ENCODE data around the gene DAD1. TPM values are rescaled to one million over a fixed set of nuclear protein-coding genes. Genes with fewer than 3 reads are reported as not detected.
"Not testable (repeated sequence)": the region's sequence is repeated elsewhere in the genome, so short reads cannot be mapped to it uniquely, and the experiment has no call there.

The DAD1 gene
- total RNA-seq, 1 donor from 2014 or later, result 172 TPM

DNA sequence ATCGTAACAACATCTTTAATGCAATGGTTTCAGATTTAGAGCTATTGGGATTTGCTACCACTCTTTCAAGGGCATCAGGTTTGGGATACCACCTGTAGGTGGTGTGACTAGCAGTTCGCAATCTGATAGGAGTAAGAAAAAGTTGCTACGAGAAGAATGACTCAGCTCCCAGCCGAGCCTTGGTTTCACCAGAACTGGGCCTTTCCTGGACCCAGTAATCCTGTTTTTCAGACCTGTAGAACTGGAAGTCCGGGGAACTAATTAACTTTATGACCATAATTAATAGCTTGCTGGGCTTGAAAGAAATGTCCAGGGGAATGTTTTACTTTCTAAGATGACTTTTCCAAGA is 9.8 kb upstream of the DAD1 start:
- peak; percentile 76 for DNase-seq (ENCODE audit: low spot score)

DNA sequence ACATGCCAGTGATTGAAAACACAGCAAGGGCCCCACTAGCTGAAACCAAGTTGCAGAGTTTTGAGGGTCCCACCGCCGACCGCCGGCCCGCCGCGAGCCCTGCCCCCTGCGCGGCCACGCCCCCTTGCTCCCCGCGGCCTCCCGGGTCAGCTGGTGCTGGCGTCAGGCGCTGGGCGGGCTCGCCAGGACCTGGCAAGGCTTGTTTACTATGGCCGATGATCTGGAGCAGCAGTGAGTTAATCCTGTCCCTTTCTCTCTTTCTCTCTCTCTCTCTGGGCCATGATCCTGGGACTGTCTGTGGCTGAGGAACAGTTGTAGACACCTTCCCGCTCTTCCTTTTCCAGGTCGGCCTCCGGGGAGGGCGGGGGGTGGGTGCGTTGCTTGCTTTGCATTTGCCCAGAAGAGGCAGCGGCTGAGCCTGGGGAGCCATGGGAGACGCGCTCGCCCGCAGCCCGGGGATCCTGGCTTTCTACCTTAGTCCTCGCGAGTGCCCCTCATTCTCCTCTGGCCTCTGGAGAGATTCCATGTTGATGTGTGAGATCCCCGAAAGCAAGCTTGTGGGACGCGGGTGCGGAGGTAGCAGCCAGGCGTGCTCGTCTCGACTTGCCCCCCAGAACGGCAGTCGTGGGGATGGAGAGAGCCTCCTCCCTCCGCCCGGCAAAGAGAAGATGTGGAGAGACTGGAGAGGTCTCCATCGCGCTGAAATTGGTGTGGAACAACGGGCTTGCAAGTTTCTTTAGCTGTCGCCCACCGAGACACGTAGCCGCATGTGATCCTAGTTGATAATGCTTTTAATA is 9.3 kb upstream of the DAD1 start, which contains the start of gene ABHD4:
TSS of gene ABHD4 (plus strand) at position 202 of the 797 bp plus-strand sequence. CDS start at position 209, 7 bp downstream.
- DNase-seq (ENCODE audit: low spot score), result peak; percentile 86

DNA sequence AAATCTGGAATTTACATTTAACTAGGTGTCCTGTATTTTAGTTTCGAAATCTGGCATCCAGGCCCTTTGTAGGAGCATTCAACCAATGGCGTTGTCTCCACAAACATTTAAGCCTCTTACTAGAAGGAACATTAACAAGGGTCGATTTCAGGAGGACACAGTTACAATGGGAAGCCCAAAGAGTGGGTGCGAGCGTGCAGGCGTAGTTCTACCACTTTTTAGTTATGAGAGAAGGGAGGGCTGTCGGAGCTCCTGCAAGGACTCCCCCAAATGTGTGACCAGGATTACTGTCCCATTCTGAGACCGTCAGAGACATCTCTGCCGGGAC is 8.7 kb upstream of the DAD1 start:
- no peak for DNase-seq (ENCODE audit: low spot score)

DNA sequence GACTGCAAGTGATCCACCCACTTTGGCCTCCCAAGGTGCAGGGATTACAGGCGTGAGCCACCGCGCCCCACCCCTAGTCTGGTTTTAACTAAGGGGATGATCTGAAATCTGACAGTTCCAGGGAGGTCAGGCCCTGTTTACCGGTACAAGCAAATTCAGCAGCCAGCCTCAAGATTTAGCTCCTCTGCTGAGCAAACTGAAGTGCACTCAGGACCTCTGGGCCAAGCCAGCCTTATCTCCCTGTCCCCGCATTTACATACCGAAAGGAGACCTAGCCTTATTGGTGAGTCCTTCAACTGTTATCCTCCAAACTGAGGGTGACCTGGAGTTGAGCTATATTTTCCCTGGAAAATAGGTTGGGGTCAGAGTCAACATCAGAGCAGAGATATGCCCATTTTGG is 8.2 kb upstream of the DAD1 start:
- no peak for DNase-seq (ENCODE audit: low spot score)

DNA sequence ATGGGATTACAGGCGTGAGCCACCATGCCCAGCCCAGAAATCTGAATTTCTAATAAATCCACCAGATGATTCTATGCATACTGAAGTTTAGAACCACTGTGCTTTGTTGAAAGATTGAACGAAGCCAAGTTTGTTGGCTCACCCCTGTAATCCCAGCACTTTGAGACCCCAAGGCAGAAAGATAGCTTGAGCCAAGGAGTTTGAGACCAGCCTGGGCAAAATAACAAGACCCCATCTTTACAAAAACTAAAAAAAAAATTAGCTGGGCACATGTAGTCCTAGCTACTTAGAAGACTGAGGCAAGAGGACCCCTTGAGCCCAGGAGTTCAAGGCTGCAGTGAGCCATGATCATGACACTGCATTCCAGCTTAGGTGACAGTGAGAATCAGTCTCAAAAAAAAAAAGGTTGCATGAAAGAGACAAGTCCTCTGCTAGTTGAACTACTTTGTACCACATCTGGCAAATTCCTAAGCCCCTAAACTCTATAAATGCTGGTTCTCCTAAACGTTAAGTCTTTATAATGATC is 7.4 kb upstream of the DAD1 start:
- no peak for DNase-seq (ENCODE audit: low spot score)

DNA sequence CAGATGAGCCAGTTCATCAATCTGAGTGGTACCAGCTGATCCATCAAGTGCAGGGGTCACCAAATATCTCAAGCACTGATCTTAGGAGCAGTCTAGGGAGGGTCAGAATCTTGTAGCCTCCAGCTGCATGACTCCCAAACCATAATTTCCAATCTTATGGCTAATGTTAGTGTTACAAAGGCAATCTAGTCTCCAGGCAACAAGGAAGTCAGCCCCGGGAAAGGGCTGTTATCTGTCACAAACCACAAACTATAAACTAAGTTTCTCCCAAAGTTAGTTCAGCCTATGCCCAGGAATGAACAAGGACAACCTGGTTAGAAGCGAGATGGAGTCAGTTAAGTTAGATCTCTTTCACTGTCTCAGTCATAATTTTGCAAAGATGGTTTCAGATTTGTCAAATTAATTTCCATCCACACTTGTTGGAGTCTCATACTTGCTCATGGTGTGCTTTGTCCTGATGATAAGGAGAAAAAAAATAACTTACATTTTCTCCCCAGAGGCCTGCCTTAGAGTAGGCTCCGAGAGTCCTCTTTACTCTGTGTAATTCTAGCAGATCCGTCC is 5.2 kb upstream of the DAD1 start:
- no peak for DNase-seq (ENCODE audit: low spot score)

DNA sequence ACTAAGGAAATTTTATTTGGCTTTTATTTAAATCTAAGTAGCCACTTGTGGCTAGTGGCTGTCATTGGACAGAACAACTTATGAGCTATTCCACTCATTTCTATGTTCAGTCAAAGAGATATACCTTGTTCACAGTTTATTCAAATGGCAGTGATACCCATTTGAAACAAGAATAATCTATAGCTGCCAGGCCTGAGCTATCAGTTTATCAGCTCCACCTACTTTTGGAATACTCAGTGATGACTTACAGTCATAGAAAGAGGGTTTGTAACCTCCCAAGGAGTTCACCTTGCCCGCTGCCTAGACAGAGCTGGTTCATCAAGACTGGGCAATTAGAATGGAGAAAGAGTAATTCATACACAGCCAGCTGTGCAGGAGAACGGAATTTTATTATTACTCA is 4.6 kb upstream of the DAD1 start:
- no peak for DNase-seq (ENCODE audit: low spot score)

DNA sequence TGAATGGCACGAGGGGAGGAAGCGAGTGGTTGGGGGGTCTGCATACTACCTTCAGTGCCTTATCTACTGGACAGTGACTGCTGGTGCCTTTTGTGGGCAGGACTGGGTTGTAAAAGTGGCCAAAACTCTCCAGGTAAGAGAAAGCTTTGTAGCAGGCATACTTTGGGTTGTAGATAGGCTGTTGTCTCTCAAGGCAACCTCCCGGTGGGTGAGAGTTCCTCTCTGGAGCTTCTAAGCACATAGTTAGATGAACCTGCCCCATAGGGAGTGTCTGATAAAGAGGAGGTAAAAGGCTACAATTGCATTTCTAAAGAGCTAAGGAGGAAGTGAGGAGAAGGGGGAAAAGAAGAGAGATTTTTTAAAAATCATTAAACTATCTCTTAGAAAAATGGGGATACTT is 4.2 kb upstream of the DAD1 start:
- no peak for DNase-seq (ENCODE audit: low spot score)

DNA sequence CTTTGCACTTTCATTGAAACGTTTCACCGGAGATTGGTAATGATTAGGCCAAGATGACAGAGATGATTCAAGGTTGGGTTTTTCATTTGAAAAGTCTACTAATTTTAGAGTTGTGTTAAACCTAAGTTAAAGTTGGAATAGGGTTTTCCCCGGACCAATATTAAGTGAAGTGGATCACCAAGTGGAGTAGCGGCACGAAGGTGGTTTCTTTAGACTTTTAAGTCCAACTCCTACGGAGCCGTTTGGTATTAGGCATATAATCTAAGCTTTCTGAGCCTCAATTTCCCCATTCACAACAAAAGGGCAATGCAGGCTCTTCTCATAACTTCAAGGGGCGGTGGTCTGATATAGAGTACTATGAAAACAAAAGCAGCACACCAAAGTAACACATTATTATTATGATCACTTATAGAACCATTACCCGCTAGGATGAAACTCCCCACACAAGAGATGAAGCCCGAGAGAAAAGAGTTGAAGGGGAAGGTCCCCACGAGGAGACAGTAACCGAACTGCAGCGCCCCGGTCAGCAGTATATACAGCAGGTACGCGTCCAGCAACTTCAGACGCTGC is 413 bp downstream of the DAD1 start:
- DNase-seq (ENCODE audit: low spot score), result no peak

DNA sequence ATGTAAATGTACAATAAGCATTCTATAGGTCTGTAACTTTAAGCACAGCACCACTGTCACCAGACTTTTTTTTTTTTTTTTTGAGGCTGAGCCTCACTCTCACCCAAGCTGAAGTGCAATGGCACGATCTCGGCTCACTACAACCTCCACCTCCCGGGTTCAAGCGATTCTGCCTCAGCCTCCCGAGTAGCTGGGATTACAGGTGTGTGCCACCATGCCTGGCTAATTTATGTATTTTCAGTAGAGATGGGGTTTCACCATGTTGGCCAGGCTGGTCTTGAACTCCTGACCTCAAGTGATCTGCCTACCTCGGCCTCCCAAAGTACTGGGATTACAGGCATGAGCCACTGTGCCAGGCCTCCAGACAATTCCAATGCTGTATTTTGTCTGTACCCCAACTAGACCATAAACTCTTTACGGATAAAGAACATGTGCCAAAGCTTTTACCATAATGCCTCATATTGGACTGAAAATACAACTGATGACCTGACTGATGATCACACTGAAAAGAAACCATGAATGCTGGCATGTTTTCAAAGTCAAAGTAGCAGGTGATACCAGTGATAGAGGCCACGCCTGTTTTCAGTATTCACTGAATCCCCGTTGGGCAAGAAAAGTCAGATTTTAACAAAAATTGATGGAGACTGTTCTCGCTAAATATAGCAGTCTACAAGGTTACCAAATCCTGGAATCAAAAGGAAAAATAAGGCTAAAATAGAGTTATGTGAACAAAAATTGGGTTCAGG is 1.2 kb downstream of the DAD1 start:
- not testable (repeated sequence) for DNase-seq (ENCODE audit: low spot score)

DNA sequence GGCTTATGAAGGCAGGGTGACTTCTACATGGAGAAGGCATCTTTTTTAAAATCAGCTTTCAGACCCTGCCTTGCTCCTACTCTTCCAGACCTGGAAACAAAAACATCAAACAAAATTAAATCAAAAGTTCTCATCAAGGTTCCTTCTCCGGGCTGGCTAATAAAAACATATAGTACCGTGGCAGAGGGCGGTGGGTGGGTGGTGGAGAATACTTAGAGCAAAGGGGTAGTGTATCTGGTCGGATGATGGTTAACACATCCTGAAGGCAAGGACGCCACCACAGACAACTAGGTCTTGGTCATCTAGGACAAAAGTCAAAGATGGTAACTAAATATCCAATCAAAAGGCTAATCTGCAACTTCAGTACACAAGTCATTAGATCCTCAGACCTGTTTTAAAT is 1.8 kb downstream of the DAD1 start:
- DNase-seq (ENCODE audit: low spot score), result no peak

DNA sequence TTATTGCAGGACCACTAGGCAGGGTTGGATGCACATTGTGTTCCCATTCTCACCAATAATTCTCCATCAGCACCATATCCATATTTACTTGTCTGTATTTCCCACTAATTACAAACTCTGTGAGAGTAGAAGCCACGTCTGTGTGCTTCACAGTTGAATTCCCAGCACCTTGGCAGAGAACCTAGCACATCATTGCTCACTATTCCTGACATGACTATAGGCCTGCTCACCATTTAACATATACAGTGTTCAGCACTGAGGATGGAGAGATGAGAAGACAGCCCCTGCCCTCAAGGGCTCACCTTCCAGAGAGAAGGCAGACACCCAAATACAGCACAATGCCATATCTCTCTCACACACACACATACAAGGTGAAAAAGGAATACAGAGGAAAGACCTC is 5.0 kb downstream of the DAD1 start:
- no peak for DNase-seq (ENCODE audit: low spot score)

DNA sequence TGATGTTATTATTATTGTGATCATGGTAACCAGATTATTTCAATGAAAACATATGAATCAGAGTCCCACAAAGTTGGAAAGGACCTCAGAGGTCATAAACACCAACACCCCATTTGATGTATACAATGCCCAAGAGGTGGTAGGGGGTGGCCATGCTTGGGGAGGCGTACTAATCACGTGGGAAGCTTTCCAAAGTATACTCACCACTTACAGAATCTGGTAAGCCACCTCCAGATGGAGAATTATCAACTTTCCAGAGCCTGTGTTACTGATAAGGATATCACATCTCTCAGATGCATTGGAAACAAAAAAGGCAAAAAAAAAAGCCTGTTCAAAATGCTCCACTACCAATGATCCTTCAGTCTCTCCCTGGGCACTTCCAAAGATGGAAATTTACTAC is 8.4 kb downstream of the DAD1 start:
- no peak for DNase-seq (ENCODE audit: low spot score)

DNA sequence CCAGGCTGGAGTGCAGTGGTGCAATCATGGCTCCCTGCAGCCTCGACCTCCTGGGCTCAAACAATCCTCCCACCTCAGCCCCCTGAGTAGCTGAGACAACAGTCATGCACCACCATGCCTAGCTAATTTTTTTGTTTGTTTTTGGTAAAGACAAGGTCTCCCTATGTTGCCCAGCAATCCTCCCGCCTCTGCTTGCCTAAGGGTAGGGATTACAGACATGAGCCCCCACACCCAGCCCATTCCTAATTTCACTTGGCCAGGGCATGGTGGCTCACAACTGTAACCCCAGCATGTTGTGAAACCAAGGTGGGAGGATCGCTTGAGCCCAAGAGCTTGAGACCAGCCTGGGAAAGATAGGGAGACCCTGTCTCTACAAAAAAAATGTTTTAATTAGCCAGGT is 9.1 kb downstream of the DAD1 start:
- DNase-seq (ENCODE audit: low spot score), result no peak

DNA sequence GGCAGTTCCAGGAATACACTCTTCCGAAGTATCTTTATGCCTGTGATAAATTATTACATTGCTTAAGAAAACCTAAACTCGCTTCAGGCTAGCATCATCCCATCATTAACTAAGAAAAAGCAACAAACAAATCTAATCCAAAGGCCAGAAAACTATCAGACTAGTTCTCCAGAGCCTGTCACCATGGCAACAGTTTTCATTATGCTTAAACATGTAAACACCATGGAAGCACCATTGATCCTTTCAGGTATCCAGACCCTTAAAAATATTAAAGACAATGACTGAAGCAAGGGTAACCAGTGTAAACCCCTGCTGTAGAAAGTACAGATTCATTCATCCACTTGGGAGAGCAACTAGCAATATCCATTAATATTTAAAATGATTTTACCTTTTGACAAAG is 9.8 kb downstream of the DAD1 start:
- no peak for DNase-seq (ENCODE audit: low spot score)

DNA sequence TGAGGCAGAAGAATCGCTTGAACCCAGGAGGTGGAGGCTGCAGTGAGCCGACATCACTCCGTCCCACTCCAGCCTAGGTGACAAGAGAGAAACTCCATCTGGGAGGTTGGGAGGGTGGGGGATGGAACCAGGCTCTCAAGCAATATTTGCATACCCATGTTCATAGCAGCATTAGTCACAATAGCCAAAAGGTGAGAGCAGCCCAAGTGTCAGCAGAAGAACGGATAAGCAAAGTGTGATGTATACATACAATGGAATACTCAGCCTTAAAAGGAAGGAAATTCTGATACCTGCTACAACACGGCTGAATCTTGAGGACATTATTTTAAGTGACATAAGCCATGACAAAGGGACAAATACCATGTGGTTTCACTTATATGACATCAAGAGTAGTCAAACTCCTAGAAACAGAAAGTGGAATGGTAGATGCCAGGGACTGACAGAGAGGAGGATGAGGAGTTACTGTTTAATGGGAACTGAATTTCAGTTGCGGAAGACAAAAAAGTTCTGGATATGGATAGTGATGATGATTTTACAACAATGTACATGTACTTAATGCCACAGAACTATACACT is 11.6 kb downstream of the DAD1 start:
- no peak for DNase-seq (ENCODE audit: low spot score)

DNA sequence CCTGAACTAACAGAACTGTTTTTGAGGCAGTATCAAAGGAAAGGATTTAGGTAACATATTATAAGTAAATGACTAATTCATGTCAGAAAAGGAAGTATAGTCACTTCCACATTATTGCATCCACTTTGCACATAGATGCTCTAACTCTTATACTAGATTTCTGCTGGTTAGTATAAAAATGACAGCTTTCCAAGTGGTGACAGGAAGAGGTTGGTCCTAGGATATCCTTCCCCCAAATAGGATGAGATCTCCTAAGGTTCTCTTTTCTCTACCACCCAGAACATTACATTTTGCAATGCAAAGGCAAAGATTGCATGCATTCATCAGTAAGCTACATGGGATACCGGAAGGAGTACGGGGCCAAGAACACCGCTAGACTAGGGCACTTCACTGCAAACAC is 15.2 kb downstream of the DAD1 start:
- DNase-seq (ENCODE audit: low spot score), result no peak

DNA sequence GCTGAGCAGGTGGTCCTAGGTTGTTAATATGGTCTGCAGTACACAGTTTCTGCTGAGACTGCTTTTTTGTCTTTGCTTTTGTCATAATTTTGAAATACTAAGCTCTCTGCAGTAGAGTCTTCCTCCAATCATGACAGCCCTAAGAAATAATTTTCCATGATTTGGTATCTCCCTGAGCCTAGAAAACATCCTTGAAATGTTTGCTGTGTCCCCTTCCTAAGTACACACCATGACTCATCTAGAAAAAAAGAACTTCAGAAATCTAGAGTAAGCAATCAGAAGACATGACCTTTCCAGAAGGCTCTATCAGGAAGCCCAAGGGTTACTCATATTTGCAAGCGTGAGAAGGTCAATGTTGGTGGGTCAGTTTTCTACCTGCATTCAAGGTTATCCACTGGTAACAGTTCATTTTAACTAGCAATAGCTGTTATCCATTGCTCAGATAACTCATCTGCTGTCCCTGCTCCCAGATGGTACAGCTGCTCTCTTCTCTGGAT is 16.4 kb downstream of the DAD1 start:
- no peak for DNase-seq (ENCODE audit: low spot score)

DNA sequence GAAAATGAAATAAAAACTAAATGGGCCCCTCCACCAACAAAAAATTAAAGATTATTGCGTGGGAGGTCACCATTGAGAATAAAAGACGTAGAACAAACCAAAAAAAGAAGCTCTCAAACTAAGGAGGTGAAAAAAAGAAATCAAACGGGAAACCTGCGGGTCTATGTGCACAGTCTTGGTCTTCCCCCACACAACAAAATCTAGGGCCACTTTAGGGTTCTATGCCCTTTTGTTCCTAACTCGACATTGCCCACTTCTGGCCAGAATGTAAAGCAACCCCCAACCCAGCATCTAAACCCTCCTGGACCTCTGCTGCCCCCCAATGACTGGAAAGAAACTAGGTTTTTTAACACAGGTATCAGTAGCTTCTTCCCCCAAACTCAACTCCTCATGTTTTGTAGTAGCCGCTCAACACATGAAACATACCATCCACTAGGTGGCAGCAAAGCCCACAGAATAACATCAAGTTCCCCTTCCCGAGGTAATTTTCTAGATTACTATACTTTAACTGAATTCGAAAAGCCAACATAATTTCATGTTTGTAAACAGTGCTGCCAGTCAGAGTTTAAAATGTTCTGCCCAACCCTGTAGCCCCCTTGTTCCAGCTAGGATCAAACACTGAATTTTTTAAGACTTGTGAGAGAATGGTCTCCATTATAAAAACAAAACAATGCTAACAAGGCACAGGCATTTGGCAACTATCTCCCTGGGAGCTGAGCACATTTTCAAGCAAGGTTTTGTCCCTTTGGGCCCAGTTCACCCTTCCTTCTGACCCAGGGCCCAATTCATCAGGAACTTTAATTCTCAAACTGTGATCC is 18.7 kb downstream of the DAD1 start:
- DNase-seq (ENCODE audit: low spot score), result peak; percentile 86

DNA sequence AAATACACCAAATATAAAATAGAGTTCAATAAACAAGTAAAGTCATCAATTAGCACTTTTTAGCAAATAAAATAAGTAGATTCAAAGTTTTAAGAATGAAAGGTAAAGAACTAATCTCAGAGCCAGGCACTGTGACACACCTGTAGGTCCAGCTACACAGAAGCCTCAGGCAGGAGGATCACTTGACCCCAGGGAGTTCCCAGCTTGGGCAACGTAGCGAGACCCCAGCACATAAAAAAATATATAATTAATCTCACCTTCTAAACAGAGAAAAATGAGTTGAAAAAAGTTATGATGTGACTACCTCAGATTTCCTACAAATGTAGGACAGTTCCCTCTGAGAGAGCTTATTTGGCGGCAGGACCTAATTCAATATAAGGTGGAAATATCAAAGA is 19.3 kb downstream of the DAD1 start:
- DNase-seq (ENCODE audit: low spot score), result no peak

DNA sequence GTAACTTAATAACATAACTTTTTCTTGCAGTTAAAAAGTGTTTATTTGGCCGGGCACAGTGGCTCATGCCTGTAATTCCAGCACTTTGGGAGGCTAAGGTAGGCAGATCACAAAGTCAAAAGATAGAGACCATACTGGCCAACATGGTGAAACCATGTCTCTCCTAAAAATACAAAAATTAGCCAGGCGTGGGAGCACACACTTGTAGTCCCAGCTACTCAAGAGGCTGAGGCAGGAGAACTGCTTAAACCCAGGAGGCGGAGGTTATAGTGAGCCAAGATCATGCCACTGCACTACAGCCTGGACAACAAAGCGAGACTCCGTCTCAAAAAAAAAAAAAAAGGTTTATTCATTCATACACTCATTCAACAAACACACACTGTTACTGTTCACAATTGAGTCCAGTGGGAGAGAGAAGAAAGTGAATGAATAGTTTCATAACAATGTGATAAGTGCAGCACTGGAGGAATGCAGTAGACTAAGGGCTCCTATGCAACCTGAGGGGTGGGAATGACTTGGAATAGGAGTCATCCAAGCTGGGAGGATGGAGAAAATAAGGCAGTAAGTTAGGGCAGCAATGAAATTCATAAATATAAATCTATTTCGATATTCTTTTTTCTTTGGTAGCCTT is 19.8 kb downstream of the DAD1 start:
- DNase-seq (ENCODE audit: low spot score), result no peak

All from ureter (tissue), 1 donor.